Tibial artery (tissue), 4 donors: ENCODE measurements around the gene PVALEF.

Experiments
- DNase-seq, 2 donors: peaks; one replicate each; pipeline ENCODE4 v3.0.0-alpha.2; 2019
- H3K27ac ChIP-seq, 2 donors: fragments of 200-600 bp; sonication (generic) in 1 of 2; 1 replicate in 1 of 2; 2 replicates in 1 of 2; pipeline ENCODE4 v1.5.1; 2018 to 2019; ENCODE audit warnings: mild to moderate bottlenecking in 1 of 2
- H3K27me3 ChIP-seq, 2 donors: fragments of 200-600 bp; sonication (generic) in 1 of 2; one replicate each; pipeline versions ENCODE4 v1.5.1 to v1.6.0; 2016 to 2019
- H3K36me3 ChIP-seq, 3 donors: fragments of 200-600 bp; sonication (generic) in 2 of 3; one replicate each; pipeline ENCODE4 v1.5.1; 2016 to 2019; ENCODE audit warnings: mild to moderate bottlenecking in 2 of 3
- H3K4me1 ChIP-seq, 4 donors: fragments of 200-600 bp; sonication (generic) in 2 of 4; 1 replicate in 3 of 4; 2 replicates in 1 of 4; pipeline ENCODE4 v1.5.1; 2016 to 2019
- H3K4me3 ChIP-seq, 2 donors: fragments of 200-600 bp; sonication (generic) in 1 of 2; 1 replicate in 1 of 2; 2 replicates in 1 of 2; pipeline ENCODE4 v1.5.1; 2018 to 2019; ENCODE audit warnings: mild to moderate bottlenecking in 2 of 2
- H3K9me3 ChIP-seq, 3 donors: fragments of 200-600 bp; sonication (generic) in 1 of 3; one replicate each; pipeline ENCODE4 v1.5.1; 2016 to 2019
- intact Hi-C: fragments of 100-400 bp; cut with DNase I; formaldehyde crosslinking; loops from one replicate; pipeline ENCODE4 v1.15.0; 2023; ENCODE audit warnings: low total_unique reads
- TF ChIP-seq, protein P1 (sequence below), 2 experiments: fragments of 200-600 bp in 1 of 2; fragments of 450-650 bp in 1 of 2; IDR thresholded peaks; one replicate each; pipeline ENCODE4 v1.5.1; 2017 to 2019; ENCODE audit warnings: antibody characterized with exemption in 2 of 2, mild to moderate bottlenecking in 1 of 2, moderate library complexity in 1 of 2

PVALEF gene

DNA sequence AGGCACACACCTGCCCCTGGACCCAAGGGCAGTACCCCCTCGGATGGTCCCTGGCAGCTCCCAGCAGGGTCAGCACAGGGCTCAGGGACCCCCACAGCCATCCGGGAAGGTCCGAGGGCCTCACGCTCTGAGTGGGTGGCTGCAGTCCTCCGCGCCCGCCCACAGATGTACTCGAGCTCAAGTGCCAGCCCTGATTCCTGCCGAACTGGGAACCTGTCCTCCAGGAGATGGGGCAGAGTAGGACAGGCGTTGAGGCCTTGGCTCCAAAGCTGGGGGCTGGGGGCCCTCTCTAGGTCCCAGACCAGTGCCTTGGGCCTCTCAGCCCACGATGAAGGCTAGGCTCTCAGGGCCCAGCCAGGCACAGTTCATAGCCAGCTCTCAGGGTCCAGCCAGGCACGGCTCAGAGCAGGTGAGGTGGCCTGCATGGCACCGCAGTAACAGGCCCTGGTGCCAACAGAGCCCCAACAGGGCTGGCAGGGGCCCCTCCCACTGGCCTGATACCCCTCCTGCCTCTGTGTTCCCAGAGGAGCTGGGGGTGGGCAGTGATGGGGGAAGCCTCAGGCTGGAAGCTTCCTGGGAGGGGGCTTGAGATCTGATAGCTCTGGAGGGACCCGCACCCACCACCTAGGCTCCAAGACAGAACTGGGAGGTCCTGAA, 35.5 kb upstream of the PVALEF start:
- intact Hi-C loops = loop anchor here (10.0 kb wide), 1 partner anchor 455 kb away; no protein-coding TSS in a partner anchor
- no peaks in the 10 kb centered on the region for H3K4me1 ChIP-seq
- no peak overlapping the region for H3K27ac ChIP-seq
- H3K9me3 ChIP-seq = no peaks in the 10 kb centered on the region
- H3K4me3 ChIP-seq = no peak overlapping the region
- H3K36me3 ChIP-seq = no peaks in the 10 kb centered on the region
- TF ChIP-seq, protein P1, sequence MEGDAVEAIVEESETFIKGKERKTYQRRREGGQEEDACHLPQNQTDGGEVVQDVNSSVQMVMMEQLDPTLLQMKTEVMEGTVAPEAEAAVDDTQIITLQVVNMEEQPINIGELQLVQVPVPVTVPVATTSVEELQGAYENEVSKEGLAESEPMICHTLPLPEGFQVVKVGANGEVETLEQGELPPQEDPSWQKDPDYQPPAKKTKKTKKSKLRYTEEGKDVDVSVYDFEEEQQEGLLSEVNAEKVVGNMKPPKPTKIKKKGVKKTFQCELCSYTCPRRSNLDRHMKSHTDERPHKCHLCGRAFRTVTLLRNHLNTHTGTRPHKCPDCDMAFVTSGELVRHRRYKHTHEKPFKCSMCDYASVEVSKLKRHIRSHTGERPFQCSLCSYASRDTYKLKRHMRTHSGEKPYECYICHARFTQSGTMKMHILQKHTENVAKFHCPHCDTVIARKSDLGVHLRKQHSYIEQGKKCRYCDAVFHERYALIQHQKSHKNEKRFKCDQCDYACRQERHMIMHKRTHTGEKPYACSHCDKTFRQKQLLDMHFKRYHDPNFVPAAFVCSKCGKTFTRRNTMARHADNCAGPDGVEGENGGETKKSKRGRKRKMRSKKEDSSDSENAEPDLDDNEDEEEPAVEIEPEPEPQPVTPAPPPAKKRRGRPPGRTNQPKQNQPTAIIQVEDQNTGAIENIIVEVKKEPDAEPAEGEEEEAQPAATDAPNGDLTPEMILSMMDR (IDR thresholded peaks at IDR 0.05) = no peak
- no peak for DNase-seq
- H3K27me3 ChIP-seq = peaks cover 0 to 31% of the 10 kb centered on the region in 2 donors

DNA sequence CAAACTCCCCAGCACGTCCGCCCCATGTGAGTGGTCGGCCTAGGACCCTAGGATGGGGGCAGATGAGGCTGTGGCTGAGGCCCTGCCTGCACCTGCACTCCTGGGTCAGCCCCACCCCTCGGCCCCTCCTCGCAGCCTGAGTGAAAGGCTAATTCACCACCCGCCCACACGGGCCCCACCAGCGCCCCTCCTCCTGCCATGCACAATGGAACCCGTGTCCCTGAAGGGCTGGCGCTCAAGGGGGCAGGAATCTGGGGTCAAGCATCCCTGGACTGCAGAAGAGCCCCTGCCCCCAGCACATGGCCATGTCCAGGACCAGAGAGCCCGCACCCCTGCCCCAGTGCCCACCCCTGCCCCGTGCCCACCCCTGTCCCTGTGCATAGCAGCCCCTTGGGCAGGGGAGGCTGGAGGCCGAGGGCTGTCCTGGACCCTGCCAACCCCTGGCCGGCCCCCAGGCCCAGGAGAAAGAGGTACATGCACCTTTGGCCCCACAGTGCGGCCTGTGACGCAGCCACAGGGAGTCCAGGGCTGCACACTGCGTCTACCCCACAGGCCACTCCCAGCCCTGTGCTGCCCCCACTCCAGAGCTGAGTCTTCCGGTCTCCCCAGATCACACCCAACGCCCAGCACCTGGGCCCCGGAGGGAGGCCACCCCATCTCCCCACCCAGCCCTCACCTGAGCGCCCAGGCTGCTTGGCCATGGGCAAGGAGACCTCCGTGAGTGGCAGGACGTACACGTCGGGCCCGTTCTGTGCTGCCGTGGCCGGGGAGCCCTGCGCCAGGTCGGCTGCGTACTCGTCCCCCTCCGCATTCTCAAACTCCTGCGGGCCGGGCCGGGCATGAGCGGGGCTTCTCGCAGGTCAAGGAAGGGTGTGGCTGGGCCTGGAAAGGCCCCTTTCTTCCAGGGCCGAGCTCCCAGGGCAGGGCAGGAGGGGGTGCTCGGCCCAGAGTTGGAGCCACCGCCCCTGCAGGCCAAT, 34.6 kb upstream of the PVALEF start:
- no peaks in the 10 kb centered on the region for H3K36me3 ChIP-seq
- no peak for DNase-seq

DNA sequence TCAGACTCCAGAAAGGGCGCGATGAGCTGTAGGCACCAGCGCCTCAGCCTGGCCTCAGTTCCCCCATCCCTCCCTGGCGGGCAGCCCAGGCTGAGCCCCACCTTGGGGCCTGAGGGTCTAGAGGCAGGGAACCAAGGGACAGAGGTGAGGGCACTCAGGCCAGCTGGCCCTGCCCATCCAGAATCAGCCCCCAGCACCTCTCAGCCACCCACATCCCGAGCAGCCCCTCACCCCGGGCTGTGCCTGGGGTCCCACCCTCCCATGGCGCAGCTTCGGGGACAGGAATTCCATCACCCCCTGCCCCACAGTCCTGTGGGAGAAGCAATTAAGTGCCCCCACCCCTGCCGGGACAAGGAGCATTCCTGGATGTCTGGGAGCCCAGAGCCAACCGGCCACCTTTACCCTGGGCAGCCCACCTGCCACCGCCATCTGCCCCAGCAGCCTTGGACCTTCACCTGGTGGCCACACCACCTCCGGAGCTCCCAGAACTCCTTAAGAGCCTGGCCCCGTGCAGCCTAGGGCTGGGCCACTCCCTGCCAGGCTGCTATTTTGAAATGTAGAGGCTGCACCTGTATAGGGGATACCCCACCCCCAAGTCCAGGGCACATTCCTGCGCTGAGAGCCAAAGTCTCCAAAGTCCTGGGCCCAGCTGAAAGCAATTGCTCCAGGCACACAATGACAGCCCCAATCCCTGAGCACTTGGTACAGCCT, 33.7 kb upstream of the PVALEF start:
- H3K9me3 ChIP-seq = no peaks in the 10 kb centered on the region
- TF ChIP-seq, protein P1 (IDR thresholded peaks at IDR 0.05) = no peak
- H3K4me1 ChIP-seq = no peaks in the 10 kb centered on the region
- no peak overlapping the region for H3K4me3 ChIP-seq
- intact Hi-C loops = no loop called here
- H3K27me3 ChIP-seq = peaks cover 0 to 16% of the 10 kb centered on the region in 2 donors
- no peaks in the 10 kb centered on the region for H3K36me3 ChIP-seq
- DNase-seq = no peak
- H3K27ac ChIP-seq = no peak overlapping the region

More for the DNA sequence above, 34.6 kb upstream of the PVALEF start:
- Histone ChIP-seq H3K4me1 (no peaks in the 10 kb centered on the region), H3K27me3 (peaks cover 0 to 24% of the 10 kb centered on the region in 2 donors), H3K9me3 (no peaks in the 10 kb centered on the region), H3K4me3 (no peak overlapping the region), H3K27ac (no peak overlapping the region)
- TF ChIP-seq, protein P1 (IDR thresholded peaks at IDR 0.05) = no peak
- intact Hi-C loops = no loop called here

DNA sequence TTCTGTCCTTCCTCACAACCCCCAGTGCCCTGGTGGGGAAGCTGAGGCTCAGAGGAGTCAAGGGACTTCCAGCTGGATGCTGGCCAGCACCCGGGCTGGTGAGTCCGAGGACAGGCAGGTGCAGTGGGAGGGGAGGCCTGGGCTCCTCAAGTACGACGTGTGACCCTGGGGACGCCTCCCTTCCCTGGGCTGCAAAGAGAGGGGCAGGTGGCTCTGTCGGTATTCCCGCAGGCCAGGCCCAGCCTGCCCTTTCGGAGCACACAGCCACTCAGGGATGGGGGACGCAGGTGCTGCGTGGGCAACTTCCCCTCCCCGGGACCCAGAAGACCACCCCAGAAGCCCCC, 33.1 kb upstream of the PVALEF start:
- H3K9me3 ChIP-seq = no peaks in the 10 kb centered on the region
- H3K4me3 ChIP-seq = no peak overlapping the region
- intact Hi-C loops = no loop called here
- no peak overlapping the region for H3K27ac ChIP-seq
- TF ChIP-seq, protein P1 (IDR thresholded peaks at IDR 0.05) = no peak
- H3K4me1 ChIP-seq = no peaks in the 10 kb centered on the region
- DNase-seq = no peak
- H3K27me3 ChIP-seq = peaks cover 0 to 13% of the 10 kb centered on the region in 2 donors
- H3K36me3 ChIP-seq = no peaks in the 10 kb centered on the region

DNA sequence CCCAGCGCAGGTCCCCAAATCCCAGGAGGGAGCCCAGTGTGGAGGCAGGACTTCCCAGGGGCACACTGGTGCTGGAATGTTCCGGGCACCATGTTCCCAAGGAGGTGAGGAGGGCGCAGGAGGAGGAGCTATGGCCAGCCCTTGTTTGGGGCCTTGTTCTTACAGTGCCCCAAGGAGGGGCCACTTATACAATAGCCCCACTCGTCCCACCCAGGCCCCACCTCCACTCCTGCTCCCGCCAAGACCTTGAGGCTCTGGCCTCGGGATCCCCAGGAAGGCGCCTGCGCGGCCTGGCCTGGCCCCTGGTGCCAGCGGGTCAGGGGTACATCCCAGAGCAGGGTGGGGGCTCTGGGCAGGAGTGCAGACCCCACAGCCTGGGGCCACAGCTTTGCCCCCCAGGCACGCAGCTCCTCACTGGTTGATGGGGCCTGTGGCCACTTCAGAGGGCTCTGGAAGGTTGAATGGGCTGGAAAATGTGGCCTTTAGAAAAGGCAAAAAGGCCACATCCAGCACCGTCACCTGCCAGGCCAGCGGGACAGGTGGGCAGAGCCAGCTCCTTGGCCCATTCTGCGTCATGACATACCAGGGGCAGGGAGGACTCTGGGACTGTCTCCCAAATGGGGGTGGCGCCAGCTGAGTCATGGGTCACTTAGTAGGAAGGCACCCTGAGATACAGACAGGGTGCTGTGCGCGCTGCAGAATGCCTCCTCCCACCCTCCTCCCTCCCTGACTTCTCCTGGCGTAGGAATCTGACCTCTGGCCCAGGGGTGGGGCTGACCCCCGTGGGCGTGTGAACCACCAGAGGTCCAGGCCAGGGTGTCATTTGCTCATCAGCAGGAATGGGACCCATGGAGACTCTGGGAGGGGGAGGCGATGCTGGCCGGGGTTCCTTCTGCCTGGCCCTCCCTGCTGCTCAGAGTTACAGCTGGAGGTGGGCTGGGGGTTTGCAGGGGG, 32.3 kb upstream of the PVALEF start:
- TF ChIP-seq, protein P1 (IDR thresholded peaks at IDR 0.05) = no peak
- Histone ChIP-seq H3K9me3 (no peaks in the 10 kb centered on the region), H3K4me3 (no peak overlapping the region), H3K4me1 (no peaks in the 10 kb centered on the region), H3K27ac (no peak overlapping the region), H3K36me3 (no peaks in the 10 kb centered on the region), H3K27me3 (peaks cover 0 to 11% of the 10 kb centered on the region in 2 donors)
- intact Hi-C loops = no loop called here
- no peak for DNase-seq
